Measurements from ENCODE around the gene TMEM35A.

GRCh38 chrX:101062176-101062575 lies 16.5 kb upstream of the TMEM35A start:
- TF ChIP-seq CTCF (IDR thresholded peaks at IDR 0.05) (no peak), POLR2A (IDR thresholded peaks at IDR 0.05) (no peak)
